Spleen (tissue), 7 donors: ENCODE results near the gene GAS6.

Source experiments
- POLR2A ChIP-seq, 3 donors: fragments of 450-650 bp; IDR thresholded peaks; one replicate each; pipeline ENCODE4 v1.5.1; 2017; ENCODE audit warnings: antibody characterized with exemption in 3 of 3, mild to moderate bottlenecking in 1 of 3
- TF ChIP-seq, protein P1 (sequence below), 11 experiments: fragments of 200-600 bp in 7 of 11; fragments of 450-650 bp in 4 of 11; sonication (generic) in 4 of 11; IDR thresholded peaks in 8 of 11; conservative IDR thresholded peaks in 3 of 11; 1 replicate in 7 of 11; 2 replicates in 4 of 11; pipeline versions ENCODE4 v1.4.0 to v1.8.0; 2016 to 2021; ENCODE audit warnings: antibody characterized with exemption in 11 of 11, inconsistent platforms in 4 of 11, mild to moderate bottlenecking in 1 of 11
- donor health status: DM: no; HTN: no; CAD: no; lungs with moderate emphysema.
- donor health status: DM: no; HTN: no; CAD: no.
- donor health status: DM: no; HTN: no; CAD: no.

DNA sequence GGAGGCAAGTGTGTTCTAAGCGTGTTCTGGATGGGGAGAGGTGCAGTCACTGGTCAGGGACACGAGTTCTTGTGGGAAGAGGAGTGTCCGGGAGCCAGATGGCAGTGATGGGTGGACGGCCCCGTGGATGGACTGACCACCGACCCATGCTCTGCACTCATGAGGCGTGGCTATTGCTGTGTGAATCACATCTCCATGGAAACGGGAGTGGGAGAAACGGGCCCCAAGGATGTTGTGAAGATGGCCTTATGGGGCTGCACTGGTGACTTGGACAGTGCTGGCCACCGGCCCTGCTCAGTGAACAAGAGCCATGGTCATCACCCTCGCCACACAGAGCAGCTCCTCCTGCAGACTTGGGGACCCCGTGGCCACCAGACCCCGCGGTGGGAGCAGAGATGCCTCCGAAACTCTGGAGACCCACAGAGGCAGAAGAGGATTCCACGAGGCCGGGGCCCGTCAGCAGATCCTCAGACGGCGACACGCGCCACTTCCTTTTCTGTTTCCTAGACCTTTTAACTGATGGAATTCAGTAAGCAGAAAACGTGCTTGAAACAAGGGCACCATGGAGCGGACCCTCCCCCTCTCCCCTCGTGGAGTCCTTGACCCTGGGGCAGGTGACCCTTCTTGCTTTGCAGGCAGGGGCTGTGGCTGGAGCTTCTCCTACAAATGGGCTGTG is 47.5 kb downstream of the GAS6 start:
- TF ChIP-seq, protein P1, sequence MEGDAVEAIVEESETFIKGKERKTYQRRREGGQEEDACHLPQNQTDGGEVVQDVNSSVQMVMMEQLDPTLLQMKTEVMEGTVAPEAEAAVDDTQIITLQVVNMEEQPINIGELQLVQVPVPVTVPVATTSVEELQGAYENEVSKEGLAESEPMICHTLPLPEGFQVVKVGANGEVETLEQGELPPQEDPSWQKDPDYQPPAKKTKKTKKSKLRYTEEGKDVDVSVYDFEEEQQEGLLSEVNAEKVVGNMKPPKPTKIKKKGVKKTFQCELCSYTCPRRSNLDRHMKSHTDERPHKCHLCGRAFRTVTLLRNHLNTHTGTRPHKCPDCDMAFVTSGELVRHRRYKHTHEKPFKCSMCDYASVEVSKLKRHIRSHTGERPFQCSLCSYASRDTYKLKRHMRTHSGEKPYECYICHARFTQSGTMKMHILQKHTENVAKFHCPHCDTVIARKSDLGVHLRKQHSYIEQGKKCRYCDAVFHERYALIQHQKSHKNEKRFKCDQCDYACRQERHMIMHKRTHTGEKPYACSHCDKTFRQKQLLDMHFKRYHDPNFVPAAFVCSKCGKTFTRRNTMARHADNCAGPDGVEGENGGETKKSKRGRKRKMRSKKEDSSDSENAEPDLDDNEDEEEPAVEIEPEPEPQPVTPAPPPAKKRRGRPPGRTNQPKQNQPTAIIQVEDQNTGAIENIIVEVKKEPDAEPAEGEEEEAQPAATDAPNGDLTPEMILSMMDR (IDR thresholded peaks at IDR 0.05 in 8 of 11, conservative IDR thresholded peaks at IDR 0.05 in 3 of 11), result no peak
- TF ChIP-seq POLR2A (IDR thresholded peaks at IDR 0.05), result no peak
